HG03039 (cell line): ENCODE data around the gene PLA2G4F.
"Not testable (repeated sequence)": the region's sequence is repeated elsewhere in the genome, so short reads cannot be mapped to it uniquely, and the experiment has no call there.

Experiments
- ATAC-seq: cut with Tn5 transposase; IDR thresholded peaks from one replicate; pipeline ENCODE4 v1.9.1; 2021; ENCODE audit warnings: mild to moderate bottlenecking, moderate library complexity; ENCODE audit not compliant: unreplicated experiment

PLA2G4F gene

GRCh38 chr15:42102646-42103235, 53.7 kb downstream of the PLA2G4F start:
- no peak for ATAC-seq

- no peak for ATAC-seq
These were observed 54.6 kb downstream of the PLA2G4F start for GRCh38 chr15:42101861-42102260.

DNA sequence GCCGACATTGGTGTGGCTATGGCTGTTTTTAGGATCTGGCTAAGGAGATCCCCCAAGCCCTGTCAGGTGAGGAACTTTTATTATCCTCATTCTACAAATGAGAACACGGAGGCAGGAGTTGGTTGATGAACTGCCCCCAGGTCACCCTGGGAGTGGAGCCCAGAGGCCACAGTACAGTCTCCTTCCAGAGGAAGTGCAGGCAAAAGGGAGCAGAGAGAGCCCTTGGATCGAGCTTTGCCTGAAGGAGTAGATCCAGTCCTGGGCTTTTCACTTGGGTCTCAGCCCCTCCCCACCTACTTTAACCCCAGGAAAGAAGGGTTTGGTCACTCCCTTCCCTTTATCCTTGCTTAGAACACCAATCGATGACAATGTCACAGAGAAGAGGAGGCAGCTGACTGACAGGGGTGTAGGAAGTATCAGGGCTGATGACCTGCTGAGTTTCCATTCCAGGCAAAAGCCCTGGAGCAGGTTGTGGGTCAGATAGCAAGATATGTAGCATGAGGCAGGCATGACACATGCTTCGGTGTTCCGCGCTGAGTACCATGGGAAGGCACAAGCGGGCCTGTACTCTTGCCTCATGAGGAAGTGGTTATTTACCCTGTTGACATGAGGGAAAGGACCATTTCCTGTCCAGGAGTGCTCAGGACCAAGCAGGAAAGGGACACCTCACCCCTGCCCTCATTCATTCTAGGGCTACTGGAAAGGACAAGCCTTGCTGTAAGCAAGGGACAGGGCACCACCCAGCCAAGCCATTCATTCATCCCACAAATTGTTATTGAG, 56.2 kb downstream of the PLA2G4F start:
- no peak for ATAC-seq

DNA sequence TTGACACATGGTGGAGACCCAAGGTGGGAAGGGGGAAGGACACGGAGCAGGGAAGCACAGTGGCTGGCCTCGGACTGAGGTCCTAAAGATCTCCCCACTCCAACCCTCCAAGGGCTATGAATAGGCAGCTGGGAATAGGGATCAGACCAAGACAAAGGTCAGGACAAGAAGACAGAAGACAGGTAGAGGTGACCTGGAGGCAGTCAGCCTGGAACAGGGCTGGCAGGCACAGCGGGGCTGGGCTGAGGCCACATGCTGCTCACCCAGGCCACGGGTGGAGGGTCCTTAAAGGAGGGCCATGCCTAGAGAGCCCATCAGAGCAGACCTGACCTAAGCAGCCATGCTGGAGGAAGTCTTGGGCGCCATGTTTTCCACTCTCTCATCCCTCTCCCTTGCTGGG, 59.4 kb downstream of the PLA2G4F start:
- ATAC-seq: no peak

GRCh38 chr15:42094512-42094963, 61.9 kb downstream of the PLA2G4F start, which contains the start of gene PLA2G4D:
Gene PLA2G4D, minus strand, starts transcription at chr15:42094562. Its CDS starts 103 bp downstream, at chr15:42094459.
- no peak for ATAC-seq

GRCh38 chr15:42093966-42094365, 62.5 kb downstream of the PLA2G4F start:
- no peak for ATAC-seq

GRCh38 chr15:42092398-42093318, 63.8 kb downstream of the PLA2G4F start:
- ATAC-seq: no peak

- not testable (repeated sequence) for ATAC-seq
These were observed 64.6 kb downstream of the PLA2G4F start for GRCh38 chr15:42091753-42092397.

GRCh38 chr15:42090781-42091180, 65.7 kb downstream of the PLA2G4F start:
- ATAC-seq: no peak

DNA sequence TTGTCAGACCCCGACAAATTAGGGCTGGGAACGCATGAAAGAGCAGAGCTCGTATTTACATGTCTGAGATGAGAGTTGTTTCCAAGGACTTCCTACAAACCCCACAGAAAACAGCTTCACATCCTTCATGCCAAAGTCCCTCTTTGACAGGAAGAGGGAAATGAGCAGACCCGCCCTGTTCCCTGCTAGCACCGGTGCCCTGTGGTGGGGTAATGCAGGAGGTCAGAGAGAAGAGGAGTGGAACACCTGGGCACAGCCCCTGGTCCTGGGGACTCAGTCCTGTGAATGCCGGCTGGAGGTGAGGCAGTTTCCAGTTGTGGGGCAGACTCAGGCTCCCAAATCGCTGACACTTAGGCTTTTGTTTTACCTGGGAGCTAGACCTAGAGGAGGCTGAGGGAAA, 66.1 kb downstream of the PLA2G4F start:
- no peak for ATAC-seq

- no peak for ATAC-seq
These were observed 66.5 kb downstream of the PLA2G4F start for GRCh38 chr15:42089942-42090341.
